WTC11 (cell line): Measurements from ENCODE around the gene SNX11. TPM values are rescaled to one million over a fixed set of nuclear protein-coding genes. Genes with fewer than 3 reads are reported as not detected.

Experiments used
- ATAC-seq: fragments of 200-7000 bp; cut with Tn5 transposase; 2 replicates; pipeline ENCODE4 v1.10.0; 2021; ENCODE audit warnings: mild to moderate bottlenecking, moderate library complexity
- CTCF ChIA-PET: fragments of 300-600 bp; sonication (Branson Sonifier 250); formaldehyde crosslinking; loops from one replicate; lab custom pipeline; 2021; ENCODE audit warnings: antibody characterized with exemption; lab: Charles Lee
- POLR2A ChIA-PET: fragments of 350-600 bp; sonication (Branson Sonifier 250); formaldehyde crosslinking; loops from one replicate; lab custom pipeline; 2021; ENCODE audit warnings: antibody characterized with exemption; lab: Charles Lee
- DNase-seq: peaks from one replicate; pipeline ENCODE4 v3.0.0; 2021; ENCODE audit warnings: low spot score
- H3K27ac Mint-ChIP-seq: 2 replicates; pipeline ENCODE4 v1.8.0; 2021; ENCODE audit warnings: mixed read lengths
- H3K27me3 Mint-ChIP-seq: 2 replicates; pipeline ENCODE4 v1.8.0; 2021; ENCODE audit warnings: low read depth, mild to moderate bottlenecking, moderate library complexity, mixed read lengths
- H3K36me3 Mint-ChIP-seq: 2 replicates; pipeline ENCODE4 v1.8.0; 2021; ENCODE audit warnings: mixed read lengths
- H3K4me1 Mint-ChIP-seq: 2 replicates; pipeline ENCODE4 v1.8.0; 2022; ENCODE audit warnings: mixed read lengths
- H3K4me3 Mint-ChIP-seq: 2 replicates; pipeline ENCODE4 v1.8.0; 2021; ENCODE audit warnings: mild to moderate bottlenecking, moderate library complexity, mixed read lengths
- H3K9me3 Mint-ChIP-seq: 2 replicates; pipeline ENCODE4 v1.8.0; 2021; ENCODE audit warnings: mixed read lengths
- AFF4 ChIP-seq: sonication (generic); formaldehyde crosslinking; IDR thresholded peaks from 2 replicates; pipeline ENCODE4 v1.8.1; 2023; ENCODE audit warnings: mild to moderate bottlenecking, missing genetic modification reagents, borderline replicate concordance
- ATF1 ChIP-seq: sonication (generic); formaldehyde crosslinking; IDR thresholded peaks from 2 replicates; pipeline ENCODE4 v1.8.1; 2023; ENCODE audit warnings: mild to moderate bottlenecking, moderate library complexity, missing genetic modification reagents
- FOXJ3 ChIP-seq: sonication (generic); formaldehyde crosslinking; IDR thresholded peaks from 2 replicates; pipeline ENCODE4 v1.9.0; 2021; ENCODE audit warnings: missing genetic modification reagents, mild to moderate bottlenecking, borderline replicate concordance
- GABPB1 ChIP-seq: sonication (generic); formaldehyde crosslinking; IDR thresholded peaks from 2 replicates; pipeline ENCODE4 v1.8.1; 2023; ENCODE audit warnings: mild to moderate bottlenecking, missing genetic modification reagents
- GRHL2 ChIP-seq: fragments of 250-450 bp; sonication (Bioruptor Pico); IDR thresholded peaks from 2 replicates; pipeline ENCODE4 v1.8.0; 2022; ENCODE audit warnings: mild to moderate bottlenecking, moderate library complexity; ENCODE audit not compliant: insufficient replicate concordance, severe bottlenecking
- KAT7 ChIP-seq: sonication (generic); formaldehyde crosslinking; IDR thresholded peaks from 2 replicates; pipeline ENCODE4 v1.8.1; 2023; ENCODE audit warnings: missing genetic modification reagents, mild to moderate bottlenecking, borderline replicate concordance
- NFATC4 ChIP-seq: fragments of 250-450 bp; sonication (Bioruptor Pico); IDR thresholded peaks from 2 replicates; pipeline ENCODE4 v1.9.0; 2021; ENCODE audit warnings: mild to moderate bottlenecking
- NR1H2 ChIP-seq: sonication (generic); formaldehyde crosslinking; IDR thresholded peaks from 2 replicates; pipeline ENCODE4 v1.9.0; 2021; ENCODE audit warnings: mild to moderate bottlenecking, moderate library complexity, missing genetic modification reagents
- NR2C2 ChIP-seq: sonication (generic); formaldehyde crosslinking; IDR thresholded peaks from 2 replicates; pipeline ENCODE4 v1.8.0; 2022; ENCODE audit warnings: mild to moderate bottlenecking, missing genetic modification reagents
- SP1 ChIP-seq: sonication (generic); formaldehyde crosslinking; conservative IDR thresholded peaks from 2 replicates; pipeline ENCODE4 v1.8.1; 2022; ENCODE audit warnings: missing genetic modification reagents
- ZNF396 ChIP-seq: fragments of 250-450 bp; sonication (Bioruptor Pico); IDR thresholded peaks from 2 replicates; pipeline ENCODE4 v1.8.0; 2021; ENCODE audit warnings: mild to moderate bottlenecking, moderate library complexity, borderline replicate concordance
- ZNF423 ChIP-seq: fragments of 250-450 bp; sonication (Bioruptor Pico); IDR thresholded peaks from 2 replicates; pipeline ENCODE4 v2.1.2; 2022; ENCODE audit warnings: mild to moderate bottlenecking, moderate library complexity
- ZNF671 ChIP-seq: fragments of 250-450 bp; sonication (Bioruptor Pico); IDR thresholded peaks from 2 replicates; pipeline ENCODE4 v1.8.0; 2021; ENCODE audit warnings: mild to moderate bottlenecking
- total RNA-seq: library from RNA; stranded (reverse); gene quantifications from 3 replicates; pipeline ENCODE4 v1.2.3, GENCODE V29; 2021
- TF ChIP-seq, protein P1 (sequence below): fragments of 250-450 bp; sonication (Bioruptor Pico); IDR thresholded peaks from 2 replicates; pipeline ENCODE4 v1.8.0; 2021; ENCODE audit warnings: mild to moderate bottlenecking
- TF ChIP-seq, protein P2 (sequence below): sonication (generic); formaldehyde crosslinking; IDR thresholded peaks from 2 replicates; pipeline ENCODE4 v1.8.0; 2023; ENCODE audit warnings: missing genetic modification reagents, mild to moderate bottlenecking, borderline replicate concordance

Gene SNX11
- total RNA-seq, 1 experiment from 2014 or later = 24.5 TPM

DNA sequence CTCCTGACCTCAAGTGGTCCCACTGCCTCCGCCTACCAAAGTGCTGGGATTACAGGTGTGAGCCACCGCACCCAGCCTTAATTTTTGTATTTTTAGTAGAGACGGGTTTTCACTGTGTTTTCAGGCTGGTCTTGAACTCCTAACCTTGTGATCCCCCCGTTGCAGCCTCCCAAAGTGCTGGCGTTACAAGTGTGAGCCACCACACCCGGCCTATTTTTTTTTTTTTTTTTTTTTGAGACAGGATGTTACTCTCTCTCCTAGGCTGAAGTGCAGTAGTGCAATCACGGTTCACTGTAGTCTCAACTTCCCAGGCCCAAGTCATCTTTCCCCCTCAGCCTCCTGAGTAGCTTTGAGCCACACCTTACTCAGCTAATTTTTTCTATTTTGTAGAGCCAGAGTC is 3.1 kb upstream of the SNX11 start:
- H3K9me3 Mint-ChIP-seq = peaks cover 10% of the 10 kb centered on the region
- ChIA-PET POLR2A (no interaction called here), CTCF (no interaction called here)
- peaks cover 8% of the 10 kb centered on the region; the same call in 1 of the 2 replicates for H3K27me3 Mint-ChIP-seq
- H3K27ac Mint-ChIP-seq = no peak overlapping the region
- DNase-seq (no peak), ATAC-seq (no peak)
- no peak overlapping the region for H3K4me3 Mint-ChIP-seq
- no peak for TF ChIP-seq GRHL2 (CRISPR knock-in tag)
- no peak for TF ChIP-seq NFATC4 (CRISPR knock-in tag)
- no peak for TF ChIP-seq AFF4 (CRISPR knock-in tag)
- no peak for TF ChIP-seq GABPB1
- TF ChIP-seq, protein P1, sequence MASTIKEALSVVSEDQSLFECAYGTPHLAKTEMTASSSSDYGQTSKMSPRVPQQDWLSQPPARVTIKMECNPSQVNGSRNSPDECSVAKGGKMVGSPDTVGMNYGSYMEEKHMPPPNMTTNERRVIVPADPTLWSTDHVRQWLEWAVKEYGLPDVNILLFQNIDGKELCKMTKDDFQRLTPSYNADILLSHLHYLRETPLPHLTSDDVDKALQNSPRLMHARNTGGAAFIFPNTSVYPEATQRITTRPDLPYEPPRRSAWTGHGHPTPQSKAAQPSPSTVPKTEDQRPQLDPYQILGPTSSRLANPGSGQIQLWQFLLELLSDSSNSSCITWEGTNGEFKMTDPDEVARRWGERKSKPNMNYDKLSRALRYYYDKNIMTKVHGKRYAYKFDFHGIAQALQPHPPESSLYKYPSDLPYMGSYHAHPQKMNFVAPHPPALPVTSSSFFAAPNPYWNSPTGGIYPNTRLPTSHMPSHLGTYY (CRISPR knock-in tag) = no peak
- TF ChIP-seq FOXJ3 (CRISPR knock-in tag) = no peak
- TF ChIP-seq, protein P2, sequence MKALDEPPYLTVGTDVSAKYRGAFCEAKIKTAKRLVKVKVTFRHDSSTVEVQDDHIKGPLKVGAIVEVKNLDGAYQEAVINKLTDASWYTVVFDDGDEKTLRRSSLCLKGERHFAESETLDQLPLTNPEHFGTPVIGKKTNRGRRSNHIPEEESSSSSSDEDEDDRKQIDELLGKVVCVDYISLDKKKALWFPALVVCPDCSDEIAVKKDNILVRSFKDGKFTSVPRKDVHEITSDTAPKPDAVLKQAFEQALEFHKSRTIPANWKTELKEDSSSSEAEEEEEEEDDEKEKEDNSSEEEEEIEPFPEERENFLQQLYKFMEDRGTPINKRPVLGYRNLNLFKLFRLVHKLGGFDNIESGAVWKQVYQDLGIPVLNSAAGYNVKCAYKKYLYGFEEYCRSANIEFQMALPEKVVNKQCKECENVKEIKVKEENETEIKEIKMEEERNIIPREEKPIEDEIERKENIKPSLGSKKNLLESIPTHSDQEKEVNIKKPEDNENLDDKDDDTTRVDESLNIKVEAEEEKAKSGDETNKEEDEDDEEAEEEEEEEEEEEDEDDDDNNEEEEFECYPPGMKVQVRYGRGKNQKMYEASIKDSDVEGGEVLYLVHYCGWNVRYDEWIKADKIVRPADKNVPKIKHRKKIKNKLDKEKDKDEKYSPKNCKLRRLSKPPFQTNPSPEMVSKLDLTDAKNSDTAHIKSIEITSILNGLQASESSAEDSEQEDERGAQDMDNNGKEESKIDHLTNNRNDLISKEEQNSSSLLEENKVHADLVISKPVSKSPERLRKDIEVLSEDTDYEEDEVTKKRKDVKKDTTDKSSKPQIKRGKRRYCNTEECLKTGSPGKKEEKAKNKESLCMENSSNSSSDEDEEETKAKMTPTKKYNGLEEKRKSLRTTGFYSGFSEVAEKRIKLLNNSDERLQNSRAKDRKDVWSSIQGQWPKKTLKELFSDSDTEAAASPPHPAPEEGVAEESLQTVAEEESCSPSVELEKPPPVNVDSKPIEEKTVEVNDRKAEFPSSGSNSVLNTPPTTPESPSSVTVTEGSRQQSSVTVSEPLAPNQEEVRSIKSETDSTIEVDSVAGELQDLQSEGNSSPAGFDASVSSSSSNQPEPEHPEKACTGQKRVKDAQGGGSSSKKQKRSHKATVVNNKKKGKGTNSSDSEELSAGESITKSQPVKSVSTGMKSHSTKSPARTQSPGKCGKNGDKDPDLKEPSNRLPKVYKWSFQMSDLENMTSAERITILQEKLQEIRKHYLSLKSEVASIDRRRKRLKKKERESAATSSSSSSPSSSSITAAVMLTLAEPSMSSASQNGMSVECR (CRISPR knock-in tag) = no peak
- no peak for TF ChIP-seq NR1H2 (CRISPR knock-in tag)
- TF ChIP-seq KAT7 (CRISPR knock-in tag) = no peak
- TF ChIP-seq ZNF396 (CRISPR knock-in tag) = no peak
- H3K4me1 Mint-ChIP-seq = peaks cover 17% of the 10 kb centered on the region
- H3K36me3 Mint-ChIP-seq = no peaks in the 10 kb centered on the region

DNA sequence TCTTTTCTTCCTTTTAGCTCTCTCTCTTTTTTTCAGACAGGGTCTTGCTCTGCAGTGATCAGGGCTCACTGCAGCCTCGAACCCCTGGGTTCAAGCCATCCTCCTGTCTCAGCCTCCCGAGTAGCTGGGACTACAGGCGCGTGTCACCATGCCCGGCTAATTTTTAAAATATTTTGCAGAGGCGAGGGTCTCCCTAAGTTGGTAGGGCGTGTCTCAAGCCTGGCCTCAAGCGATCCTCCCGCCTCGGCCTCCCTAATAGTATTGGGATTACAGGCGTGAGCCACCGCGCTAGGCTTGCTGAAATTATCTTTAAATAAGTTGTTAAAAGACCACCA is 797 bp upstream of the SNX11 start:
- ChIA-PET POLR2A (interaction anchor here (0.7 to 3.1 kb wide), 3 partner anchors 27 to 58 kb away, joined by 3 to 20 read pairs (median 5); partner anchors contain the start of gene NFE2L1), CTCF (interaction anchor here (1.9 kb wide), 1 partner anchor 9 kb away, joined by 8 read pairs; no protein-coding TSS in a partner anchor)
- peaks cover 8% of the 10 kb centered on the region; the same call in 1 of the 2 replicates for H3K27me3 Mint-ChIP-seq
- DNase-seq = no peak
- no peak for ATAC-seq
- H3K27ac Mint-ChIP-seq = no peak overlapping the region
- H3K4me1 Mint-ChIP-seq = peaks cover 11% of the 10 kb centered on the region
- H3K36me3 Mint-ChIP-seq = peaks cover 4% of the 10 kb centered on the region
- peaks cover 10% of the 10 kb centered on the region for H3K9me3 Mint-ChIP-seq
- no peak for TF ChIP-seq ATF1 (CRISPR knock-in tag)
- TF ChIP-seq ZNF671 (CRISPR knock-in tag) = no peak
- no peak for TF ChIP-seq SP1 (CRISPR knock-in tag)
- TF ChIP-seq ZNF423 (CRISPR knock-in tag) = no peak
- TF ChIP-seq NR2C2 (CRISPR knock-in tag) = no peak
- peak overlapping the region; percentile 89 for H3K4me3 Mint-ChIP-seq
